HepG2 (cell line): ENCODE measurements around the gene CKS1B. TPM values are rescaled to one million over a fixed set of nuclear protein-coding genes. Genes with fewer than 3 reads are reported as not detected.

Experiments
- BRD4 ChIP-seq: sonication (generic); formaldehyde crosslinking; IDR thresholded peaks from 2 replicates; pipeline ENCODE4 v1.4.0; 2020; ENCODE audit warnings: missing genetic modification reagents
- CBX5 ChIP-seq: sonication (generic); formaldehyde crosslinking; IDR thresholded peaks from 2 replicates; pipeline ENCODE4 v1.4.0; 2020; ENCODE audit warnings: missing genetic modification reagents, borderline replicate concordance
- EEA1 ChIP-seq: sonication (generic); formaldehyde crosslinking; IDR thresholded peaks from 2 replicates; pipeline ENCODE4 v1.5.1; 2020; ENCODE audit warnings: mild to moderate bottlenecking, missing genetic modification reagents, borderline replicate concordance
- MIXL1 ChIP-seq: IDR thresholded peaks from 2 replicates; pipeline ENCODE4 v1.6.1; 2016
- NFATC3 ChIP-seq: sonication (generic); formaldehyde crosslinking; IDR thresholded peaks from 2 replicates; pipeline ENCODE4 v1.5.1; 2020; ENCODE audit warnings: mild to moderate bottlenecking, missing genetic modification reagents
- NR3C1 ChIP-seq: sonication (generic); formaldehyde crosslinking; IDR thresholded peaks from 2 replicates; pipeline ENCODE4 v1.4.0; 2020; ENCODE audit warnings: missing genetic modification reagents
- ONECUT2 ChIP-seq: sonication (generic); formaldehyde crosslinking; IDR thresholded peaks from 2 replicates; pipeline ENCODE4 v1.4.0; 2020; ENCODE audit warnings: missing genetic modification reagents
- POLR2A ChIP-seq, 2 experiments: IDR thresholded peaks; 2 replicates each; pipeline ENCODE4 v1.6.1; 2011; ENCODE audit warnings: low read depth in 2 of 2, low read length in 2 of 2, mild to moderate bottlenecking in 1 of 2, moderate library complexity in 1 of 2; ENCODE audit not compliant: insufficient read depth in 1 of 2
- SMAD9 ChIP-seq: sonication (generic); formaldehyde crosslinking; IDR thresholded peaks from 2 replicates; pipeline ENCODE4 v1.5.1; 2020; ENCODE audit warnings: mild to moderate bottlenecking, missing genetic modification reagents
- SOX5 ChIP-seq: IDR thresholded peaks from 2 replicates; pipeline ENCODE4 v1.6.1; 2016; ENCODE audit warnings: borderline replicate concordance
- SP5 ChIP-seq: IDR thresholded peaks from 2 replicates; pipeline ENCODE4 v1.6.1; 2016; ENCODE audit warnings: low read depth, borderline replicate concordance
- ZNF124 ChIP-seq: sonication (generic); formaldehyde crosslinking; IDR thresholded peaks from 2 replicates; pipeline ENCODE4 v1.4.0; 2020; ENCODE audit warnings: missing genetic modification reagents
- ZNF296 ChIP-seq: sonication (generic); formaldehyde crosslinking; conservative IDR thresholded peaks from 2 replicates; pipeline ENCODE4 v1.5.0; 2020; ENCODE audit warnings: mild to moderate bottlenecking, missing genetic modification reagents
- ZNF329 ChIP-seq: sonication (generic); formaldehyde crosslinking; IDR thresholded peaks from 2 replicates; pipeline ENCODE4 v1.9.0; 2021; ENCODE audit warnings: low read depth, mild to moderate bottlenecking, missing genetic modification reagents
- ZNF33B ChIP-seq: sonication (generic); formaldehyde crosslinking; IDR thresholded peaks from 2 replicates; pipeline ENCODE4 v1.5.1; 2020; ENCODE audit warnings: mild to moderate bottlenecking, missing genetic modification reagents
- ZNF614 ChIP-seq: IDR thresholded peaks from 2 replicates; pipeline ENCODE4 v1.6.1; 2018; ENCODE audit warnings: missing biosample characterization, missing genetic modification reagents, inconsistent platforms, borderline replicate concordance
- ZNF737 ChIP-seq: sonication (generic); formaldehyde crosslinking; IDR thresholded peaks from 2 replicates; pipeline ENCODE4 v1.5.0; 2020; ENCODE audit warnings: missing genetic modification reagents, mild to moderate bottlenecking, borderline replicate concordance
- ZNF747 ChIP-seq: sonication (generic); formaldehyde crosslinking; IDR thresholded peaks from 2 replicates; pipeline ENCODE4 v1.8.1; 2023; ENCODE audit warnings: missing genetic modification reagents, mild to moderate bottlenecking, borderline replicate concordance
- ZNF775 ChIP-seq: sonication (generic); formaldehyde crosslinking; IDR thresholded peaks from 2 replicates; pipeline ENCODE4 v1.4.0; 2020; ENCODE audit warnings: missing genetic modification reagents, mild to moderate bottlenecking, moderate library complexity, borderline replicate concordance
- polyA plus RNA-seq, 8 experiments: library from polyadenylated mRNA; depleted of rRNA in 3 of 8; stranded (reverse) in 7 of 8; unstranded in 1 of 8; fragments of >200 nt; fragmentation: Illumina TruSeq in 4 of 8; extraction: Trizol in 4 of 8; gene quantifications; 2 replicates each; pipeline versions ENCODE4 v1.2.1 to v1.2.3, GENCODE V29; 2011 to 2016; ENCODE audit warnings: low read depth in 4 of 8, missing spikeins in 1 of 8, mixed read lengths in 1 of 8; ENCODE audit not compliant: insufficient read depth in 1 of 8
- total RNA-seq, 5 experiments: library from RNA; depleted of rRNA; stranded (reverse); fragments of >200 nt; fragmentation: Illumina TruSeq; extraction: Trizol; gene quantifications; 2 replicates each; pipeline ENCODE4 v1.2.3, GENCODE V29; 2016; ENCODE audit warnings: low read depth in 1 of 5
- TF ChIP-seq, protein P1 (sequence below): sonication (generic); formaldehyde crosslinking; IDR thresholded peaks from 2 replicates; pipeline ENCODE4 v1.8.0; 2022; ENCODE audit warnings: missing genetic modification reagents, mild to moderate bottlenecking, borderline replicate concordance
- TF ChIP-seq, protein P2 (sequence below): sonication (generic); formaldehyde crosslinking; IDR thresholded peaks from 2 replicates; pipeline ENCODE4 v1.4.0; 2020; ENCODE audit warnings: missing genetic modification reagents, mild to moderate bottlenecking, borderline replicate concordance
- TF ChIP-seq, protein P3 (sequence below), 2 experiments: sonication (generic) in 1 of 2; formaldehyde crosslinking in 1 of 2; IDR thresholded peaks; 2 replicates each; pipeline versions ENCODE4 v1.6.1 to v1.9.0; 2014 to 2022; ENCODE audit warnings: antibody characterized with exemption in 1 of 2, borderline replicate concordance in 1 of 2, inconsistent platforms in 1 of 2, low read depth in 1 of 2, missing genetic modification reagents in 1 of 2

CKS1B gene
- total and polyA plus RNA-seq, 2 of the 13 experiments (the other 11 are each of a cell fraction or from before 2014, with no cell fraction given) = 217 to 222 TPM

DNA sequence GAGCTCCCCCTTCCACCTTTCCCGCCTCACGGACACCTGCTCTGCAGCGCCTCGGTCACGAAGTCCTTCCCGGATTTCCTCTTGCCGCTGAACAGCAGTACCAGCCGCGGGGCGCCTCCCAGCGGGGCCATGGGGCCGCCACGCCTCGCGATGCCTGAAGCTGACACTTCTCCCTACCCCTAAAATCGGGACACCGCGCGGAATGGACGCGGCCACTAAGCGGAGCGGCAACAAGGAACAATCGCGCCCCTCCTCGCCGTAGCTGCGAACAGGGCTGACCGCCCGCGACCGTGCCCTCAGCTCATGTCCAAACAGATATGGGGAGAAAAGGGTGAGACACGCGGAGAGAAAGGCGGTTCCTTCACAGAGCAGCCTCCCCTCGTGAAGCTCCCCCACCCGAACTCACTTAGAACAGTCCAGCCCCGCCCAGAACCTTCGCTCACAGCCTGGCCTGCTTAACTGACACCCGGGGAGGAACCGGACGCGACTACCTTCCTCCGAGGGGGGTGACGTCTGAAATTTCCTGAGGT lies 37.9 kb upstream of the CKS1B start, which contains the start of gene PMVK (continued):
- peak; percentile 91 for TF ChIP-seq ZNF614
- TF ChIP-seq BRD4 = peak; percentile 72
- no peak; the same call in 1 of the 2 replicates for TF ChIP-seq ZNF737
- peak; percentile 99 for TF ChIP-seq EEA1 (CRISPR knock-in tag)
- TF ChIP-seq, protein P1, sequence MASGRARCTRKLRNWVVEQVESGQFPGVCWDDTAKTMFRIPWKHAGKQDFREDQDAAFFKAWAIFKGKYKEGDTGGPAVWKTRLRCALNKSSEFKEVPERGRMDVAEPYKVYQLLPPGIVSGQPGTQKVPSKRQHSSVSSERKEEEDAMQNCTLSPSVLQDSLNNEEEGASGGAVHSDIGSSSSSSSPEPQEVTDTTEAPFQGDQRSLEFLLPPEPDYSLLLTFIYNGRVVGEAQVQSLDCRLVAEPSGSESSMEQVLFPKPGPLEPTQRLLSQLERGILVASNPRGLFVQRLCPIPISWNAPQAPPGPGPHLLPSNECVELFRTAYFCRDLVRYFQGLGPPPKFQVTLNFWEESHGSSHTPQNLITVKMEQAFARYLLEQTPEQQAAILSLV (CRISPR knock-in tag) = peak; percentile 99
- TF ChIP-seq CBX5 (CRISPR knock-in tag) = peak; percentile 77; the same call in 1 of the 2 replicates
- TF ChIP-seq NFATC3 (CRISPR knock-in tag) = peak; percentile 98
- TF ChIP-seq, protein P2, sequence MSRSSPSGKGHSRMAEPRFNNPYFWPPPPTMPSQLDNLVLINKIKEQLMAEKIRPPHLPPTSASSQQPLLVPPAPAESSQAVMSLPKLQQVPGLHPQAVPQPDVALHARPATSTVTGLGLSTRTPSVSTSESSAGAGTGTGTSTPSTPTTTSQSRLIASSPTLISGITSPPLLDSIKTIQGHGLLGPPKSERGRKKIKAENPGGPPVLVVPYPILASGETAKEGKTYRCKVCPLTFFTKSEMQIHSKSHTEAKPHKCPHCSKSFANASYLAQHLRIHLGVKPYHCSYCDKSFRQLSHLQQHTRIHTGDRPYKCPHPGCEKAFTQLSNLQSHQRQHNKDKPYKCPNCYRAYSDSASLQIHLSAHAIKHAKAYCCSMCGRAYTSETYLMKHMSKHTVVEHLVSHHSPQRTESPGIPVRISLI = peak; percentile 80
- TF ChIP-seq NR3C1 (CRISPR knock-in tag) = no peak
- TF ChIP-seq, protein P3, sequence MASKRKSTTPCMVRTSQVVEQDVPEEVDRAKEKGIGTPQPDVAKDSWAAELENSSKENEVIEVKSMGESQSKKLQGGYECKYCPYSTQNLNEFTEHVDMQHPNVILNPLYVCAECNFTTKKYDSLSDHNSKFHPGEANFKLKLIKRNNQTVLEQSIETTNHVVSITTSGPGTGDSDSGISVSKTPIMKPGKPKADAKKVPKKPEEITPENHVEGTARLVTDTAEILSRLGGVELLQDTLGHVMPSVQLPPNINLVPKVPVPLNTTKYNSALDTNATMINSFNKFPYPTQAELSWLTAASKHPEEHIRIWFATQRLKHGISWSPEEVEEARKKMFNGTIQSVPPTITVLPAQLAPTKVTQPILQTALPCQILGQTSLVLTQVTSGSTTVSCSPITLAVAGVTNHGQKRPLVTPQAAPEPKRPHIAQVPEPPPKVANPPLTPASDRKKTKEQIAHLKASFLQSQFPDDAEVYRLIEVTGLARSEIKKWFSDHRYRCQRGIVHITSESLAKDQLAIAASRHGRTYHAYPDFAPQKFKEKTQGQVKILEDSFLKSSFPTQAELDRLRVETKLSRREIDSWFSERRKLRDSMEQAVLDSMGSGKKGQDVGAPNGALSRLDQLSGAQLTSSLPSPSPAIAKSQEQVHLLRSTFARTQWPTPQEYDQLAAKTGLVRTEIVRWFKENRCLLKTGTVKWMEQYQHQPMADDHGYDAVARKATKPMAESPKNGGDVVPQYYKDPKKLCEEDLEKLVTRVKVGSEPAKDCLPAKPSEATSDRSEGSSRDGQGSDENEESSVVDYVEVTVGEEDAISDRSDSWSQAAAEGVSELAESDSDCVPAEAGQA (IDR thresholded peaks at IDR 0.05; ENCODE audit: low read depth) = peak; percentile 74; the same call in 1 of the 2 replicates
- TF ChIP-seq, protein P3 (CRISPR knock-in tag; IDR thresholded peaks at IDR 0.05; ENCODE audit: borderline replicate concordance) = no peak
- TF ChIP-seq ZNF296 (CRISPR knock-in tag) = peak; percentile 96
- peak; percentile 99 for TF ChIP-seq ZNF747 (CRISPR knock-in tag)
- peak; percentile 79 for TF ChIP-seq SOX5 (CRISPR knock-in tag)
- TF ChIP-seq SP5 = peak; percentile 59
- TF ChIP-seq SMAD9 (CRISPR knock-in tag) = peak; percentile 97
- peak; percentile 96 for TF ChIP-seq ZNF775 (CRISPR knock-in tag)
- peak; percentile 67 to 77 for TF ChIP-seq POLR2A (IDR thresholded peaks at IDR 0.05; ENCODE audit: insufficient read depth in 1 of 2, low read depth in 2 of 2, low read length in 2 of 2)
- TF ChIP-seq ZNF124 = peak; percentile 97
- peak; percentile 98 for TF ChIP-seq ZNF33B (CRISPR knock-in tag)
- peak; percentile 88 for TF ChIP-seq MIXL1 (CRISPR knock-in tag)
- TF ChIP-seq ZNF329 (CRISPR knock-in tag) = peak; percentile 93
- no peak for TF ChIP-seq ONECUT2 (CRISPR knock-in tag)
